HG02840 (cell line): ENCODE measurements around the gene BYSL.

Experiments
- ATAC-seq: cut with Tn5 transposase; IDR thresholded peaks from one replicate; pipeline ENCODE4 v1.9.1; 2021; ENCODE audit warnings: mild to moderate bottlenecking, moderate library complexity, moderate number of reproducible peaks; ENCODE audit not compliant: unreplicated experiment, low FRiP score

Gene BYSL

DNA sequence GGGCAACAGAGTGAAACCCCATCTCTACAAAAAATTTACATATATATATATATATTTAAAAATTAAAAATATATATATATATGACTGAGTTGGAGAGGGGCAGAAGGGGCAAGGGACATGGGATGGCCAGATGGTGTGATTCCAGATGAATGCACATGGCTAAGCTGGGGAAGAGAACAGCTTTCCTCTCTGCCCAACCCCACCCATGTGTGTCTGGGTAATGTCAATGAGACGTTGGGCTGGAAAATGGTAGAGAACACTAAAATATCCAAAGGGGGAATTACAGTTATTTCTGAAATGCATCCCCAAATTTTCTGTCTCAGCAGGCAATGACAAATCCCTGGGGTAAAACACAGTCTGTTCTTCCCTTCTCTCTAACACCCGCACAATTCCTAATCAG is 51.5 kb downstream of the BYSL start:
- no peak for ATAC-seq

DNA sequence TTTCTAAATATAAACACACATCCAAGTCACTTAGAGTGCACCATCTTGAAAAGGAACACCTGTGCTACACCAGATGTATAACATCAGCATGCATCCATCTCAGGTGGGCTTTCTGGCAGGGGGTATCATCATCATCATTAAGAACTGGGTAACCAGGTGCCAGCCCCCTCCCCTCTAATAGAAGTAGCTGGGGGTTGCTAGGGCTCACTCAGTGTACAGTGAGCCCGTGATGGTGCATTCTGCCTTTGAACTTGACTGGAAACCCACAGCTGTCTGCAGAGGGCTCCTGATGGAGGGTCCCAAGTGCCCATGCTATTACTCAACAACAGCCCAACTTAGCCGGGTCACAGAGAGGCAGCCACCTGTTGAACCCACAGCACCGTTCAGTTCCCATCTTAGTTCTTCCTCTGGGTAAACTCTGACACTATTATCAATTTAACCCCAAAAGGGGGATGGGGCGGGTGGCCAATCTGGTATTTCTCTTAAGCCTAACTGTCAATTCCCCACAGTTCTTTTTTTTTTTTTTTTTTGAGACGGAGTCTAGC is 53.1 kb downstream of the BYSL start:
- ATAC-seq = no peak

DNA sequence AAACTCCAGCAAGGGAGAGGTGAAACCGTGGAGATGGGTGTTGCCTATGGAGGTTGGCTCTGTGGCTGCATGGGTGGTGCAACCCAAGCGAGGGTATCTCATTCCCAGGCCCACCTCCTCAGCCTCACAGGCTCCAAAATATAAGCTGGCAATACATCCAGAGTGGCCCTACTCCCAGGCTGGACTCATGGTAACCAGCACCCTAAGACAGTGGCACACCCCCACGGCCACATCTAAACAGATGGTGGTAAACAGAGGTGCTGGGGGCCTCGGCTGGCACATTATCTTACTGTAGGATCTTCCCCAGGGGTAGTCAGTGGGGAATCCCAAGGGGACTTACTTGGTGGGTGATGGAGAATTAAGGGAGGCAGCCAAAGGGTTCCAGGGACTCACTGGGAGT is 54.0 kb downstream of the BYSL start:
- ATAC-seq = no peak

DNA sequence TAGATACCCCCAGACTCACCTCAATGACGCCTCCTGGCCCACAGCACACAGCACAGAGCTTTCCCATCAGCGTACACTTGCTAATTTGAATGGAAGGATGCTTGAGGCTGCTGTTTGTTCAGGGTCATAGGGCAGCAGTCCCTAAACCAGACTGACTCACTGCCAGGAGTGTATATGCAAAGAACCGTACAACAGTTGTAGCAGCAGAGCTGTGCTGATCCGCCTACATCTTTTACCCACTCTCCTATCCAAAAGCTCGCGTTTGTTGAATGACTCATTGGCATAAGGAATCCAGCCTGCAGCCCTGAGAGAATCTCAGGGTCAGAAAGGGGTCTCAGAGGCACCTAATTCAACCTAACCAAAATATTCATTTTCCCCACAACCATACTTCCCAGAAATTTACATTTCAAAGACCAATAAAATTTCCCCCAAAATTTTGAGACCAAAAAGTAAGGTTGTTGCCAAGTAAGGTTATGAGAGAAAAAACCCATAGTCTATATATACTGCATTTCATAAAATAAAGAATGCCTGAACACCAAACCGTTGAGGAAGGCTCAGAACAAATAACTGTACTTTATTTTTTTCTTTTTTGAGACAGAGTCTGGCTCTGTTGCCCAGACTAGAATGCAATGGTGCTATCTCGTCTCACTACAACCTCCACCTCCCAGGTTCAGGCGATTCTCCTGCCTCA is 55.6 kb downstream of the BYSL start:
- ATAC-seq = no peak
